CD4-positive, CD25-positive, alpha-beta regulatory T cell (primary cell): Measurements from ENCODE around the gene ABCC10. TPM values are rescaled to one million over a fixed set of nuclear protein-coding genes. Genes with fewer than 3 reads are reported as not detected.
A peak's percentile ranks its signal among the peaks of the same experiment; 100 is the strongest.

Source experiments
- ATAC-seq, 2 donors: fragments of 150-1000 bp; cut with Tn5 transposase; one replicate each; pipeline ENCODE4 v1.10.0; 2021; ENCODE audit warnings: low read depth in 2 of 2, moderate number of reproducible peaks in 2 of 2, moderate library complexity in 1 of 2
- DNase-seq, 3 donors: peaks; one replicate each; pipeline versions ENCODE4 v3.0.0 to v3.0.0-alpha.2; 2012 to 2022; ENCODE audit warnings: mixed read lengths in 1 of 3
- H3K27ac ChIP-seq: one replicate; pipeline ENCODE4 v1.7.0; 2013; ENCODE audit warnings: mild to moderate bottlenecking, low read length; ENCODE audit not compliant: insufficient read depth, poor library complexity, severe bottlenecking
- H3K27me3 ChIP-seq: one replicate; pipeline ENCODE4 v1.7.0; 2013; ENCODE audit warnings: low read length; ENCODE audit not compliant: control insufficient read depth, insufficient read depth
- H3K36me3 ChIP-seq: one replicate; pipeline ENCODE4 v1.7.0; 2013; ENCODE audit warnings: mild to moderate bottlenecking, low read length, moderate library complexity; ENCODE audit not compliant: control insufficient read depth, insufficient read depth
- H3K4me1 ChIP-seq: 2 replicates; pipeline ENCODE4 v1.7.0; 2013; ENCODE audit warnings: mild to moderate bottlenecking, low read length; ENCODE audit not compliant: insufficient read depth, control insufficient read depth, poor library complexity, severe bottlenecking
- H3K4me3 ChIP-seq: one replicate; pipeline ENCODE4 v1.7.0; 2013; ENCODE audit warnings: low read depth, mild to moderate bottlenecking, low read length, moderate library complexity
- H3K9me3 ChIP-seq, 2 experiments: 1 replicate in 1 of 2; 2 replicates in 1 of 2; pipeline ENCODE4 v1.7.0; 2013; ENCODE audit warnings: low read length in 2 of 2, mild to moderate bottlenecking in 1 of 2, moderate library complexity in 1 of 2; ENCODE audit not compliant: control insufficient read depth in 2 of 2
- H3K27ac Mint-ChIP-seq, 3 donors: one replicate each; pipeline ENCODE4 v1.8.0; 2020 to 2022; ENCODE audit warnings: mild to moderate bottlenecking in 3 of 3, mixed read lengths in 3 of 3, moderate library complexity in 2 of 3
- H3K27me3 Mint-ChIP-seq: one replicate; pipeline ENCODE4 v1.8.0; 2022; ENCODE audit warnings: mild to moderate bottlenecking, mixed read lengths
- H3K36me3 Mint-ChIP-seq: one replicate; pipeline ENCODE4 v1.8.0; 2020; ENCODE audit warnings: mixed read lengths
- H3K4me1 Mint-ChIP-seq, 4 donors: one replicate each; pipeline ENCODE4 v1.8.0; 2020 to 2022; ENCODE audit warnings: mixed read lengths in 4 of 4, mild to moderate bottlenecking in 1 of 4
- H3K4me3 Mint-ChIP-seq, 4 donors: one replicate each; pipeline ENCODE4 v1.8.0; 2020 to 2022; ENCODE audit warnings: mild to moderate bottlenecking in 4 of 4, mixed read lengths in 4 of 4, moderate library complexity in 3 of 4
- H3K9me3 Mint-ChIP-seq, 7 donors: one replicate each; pipeline ENCODE4 v1.8.0; 2020 to 2022; ENCODE audit warnings: mixed read lengths in 7 of 7, mild to moderate bottlenecking in 3 of 7, moderate library complexity in 2 of 7
- polyA plus RNA-seq, 4 donors: library from polyadenylated mRNA; unstranded; fragments of 300-500 nt; fragmentation: Illumina TruSeq; gene quantifications; one replicate each; pipeline ENCODE4 v1.2.3, GENCODE V29; 2021
- total RNA-seq: library from RNA; stranded (reverse); gene quantifications from one replicate; pipeline ENCODE4 v1.2.3, GENCODE V29; 2022

ABCC10 gene
- total and polyA plus RNA-seq, 5 donors from 2014 or later: 17.9 to 81.7 (median 18.7) TPM

DNA sequence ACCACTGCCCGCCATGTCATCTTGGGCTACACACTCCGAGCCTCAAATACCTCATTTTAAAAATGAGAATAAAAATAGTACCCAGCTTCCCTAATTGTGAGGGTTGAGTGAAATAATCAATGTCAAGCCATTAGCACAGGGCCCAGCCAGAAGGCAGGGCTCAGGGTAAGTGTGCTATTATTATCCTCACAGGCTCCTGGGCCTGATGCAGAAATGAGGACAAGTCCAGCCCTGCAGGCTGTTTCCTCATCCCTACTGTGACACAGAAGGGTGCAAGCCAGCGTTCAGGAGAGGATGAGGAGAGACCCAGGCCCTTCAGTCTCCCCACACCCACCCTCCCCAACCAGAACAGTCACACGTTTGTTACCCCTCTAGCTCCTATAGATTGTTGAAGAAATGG lies 24.0 kb downstream of the ABCC10 start:
- H3K36me3 ChIP-seq: peaks cover 47% of the 10 kb centered on the region
- H3K4me1 ChIP-seq: peaks cover 15% of the 10 kb centered on the region
- H3K27me3 Mint-ChIP-seq: peaks cover 6% of the 10 kb centered on the region
- peaks cover 15% of the 10 kb centered on the region for H3K36me3 Mint-ChIP-seq
- no peak overlapping the region for H3K4me3 Mint-ChIP-seq
- ATAC-seq (no peak), DNase-seq (no peak)
- H3K27ac Mint-ChIP-seq: peak overlapping the region in 1 of 3 donors; percentile 60
- H3K9me3 ChIP-seq: no peaks in the 10 kb centered on the region
- H3K27ac ChIP-seq: no peak overlapping the region
- no peak overlapping the region for H3K4me3 ChIP-seq
- no peaks in the 10 kb centered on the region for H3K27me3 ChIP-seq
- H3K4me1 Mint-ChIP-seq: peaks cover 0 to 16% (median 7%) of the 10 kb centered on the region in 4 donors
- H3K9me3 Mint-ChIP-seq: peaks cover 0 to 2% (median 0%) of the 10 kb centered on the region in 7 donors

DNA sequence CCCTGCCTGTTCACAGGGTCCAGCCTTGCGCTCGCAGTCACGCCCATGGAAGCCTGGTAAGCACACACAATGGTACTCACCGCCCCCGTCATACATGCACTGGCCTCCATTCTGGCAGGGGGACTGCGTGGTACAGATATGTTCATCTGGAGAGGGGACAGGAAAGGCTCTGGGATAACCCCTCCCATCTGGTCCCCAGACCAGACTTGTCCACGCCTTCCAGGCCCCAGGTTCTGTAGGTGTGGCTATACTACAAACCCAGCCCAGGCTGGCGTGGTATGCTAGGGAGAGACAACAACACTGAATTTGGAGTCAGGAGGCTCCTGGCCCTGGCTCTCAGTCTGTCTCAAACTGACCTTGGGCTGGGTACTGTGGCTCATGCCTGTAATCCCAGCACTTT lies 24.6 kb downstream of the ABCC10 start:
- no peak overlapping the region for H3K27ac ChIP-seq
- Mint-ChIP-seq H3K36me3 (peaks cover 15% of the 10 kb centered on the region), H3K4me1 (peaks cover 0 to 19% (median 7%) of the 10 kb centered on the region in 4 donors), H3K27me3 (peaks cover 12% of the 10 kb centered on the region), H3K9me3 (peaks cover 0 to 2% (median 0%) of the 10 kb centered on the region in 7 donors), H3K27ac (peak overlapping the region in 1 of 3 donors; percentile 60), H3K4me3 (peak overlapping the region in 1 of 4 donors; percentile 56)
- H3K9me3 ChIP-seq: no peaks in the 10 kb centered on the region
- H3K4me3 ChIP-seq: no peak overlapping the region
- DNase-seq: no peak
- H3K36me3 ChIP-seq: peaks cover 45% of the 10 kb centered on the region
- H3K4me1 ChIP-seq: peaks cover 15% of the 10 kb centered on the region
- no peaks in the 10 kb centered on the region for H3K27me3 ChIP-seq
- no peak for ATAC-seq

DNA sequence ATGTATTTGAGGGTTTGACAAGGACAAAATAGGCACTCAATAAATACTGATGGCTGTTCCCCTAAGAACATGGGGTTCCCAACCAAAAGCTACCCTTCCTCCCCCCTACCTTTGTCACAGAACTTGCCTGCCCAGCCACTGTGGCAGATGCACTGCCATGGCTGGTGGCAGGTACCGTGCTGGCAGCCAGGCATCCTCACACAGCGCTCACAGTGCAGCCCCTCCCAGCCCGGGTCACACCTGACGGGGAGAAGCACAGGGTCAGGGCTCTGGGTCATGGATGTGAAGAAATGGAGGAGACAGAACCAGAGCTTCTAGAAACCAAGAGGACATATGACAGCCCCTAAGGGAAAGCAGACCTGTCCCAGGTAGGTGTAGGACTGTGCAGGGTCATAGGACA lies 25.6 kb downstream of the ABCC10 start:
- Mint-ChIP-seq H3K27me3 (peaks cover 14% of the 10 kb centered on the region), H3K27ac (no peak overlapping the region), H3K4me3 (peak overlapping the region in 2 of 4 donors; percentile 18), H3K36me3 (peaks cover 11% of the 10 kb centered on the region), H3K4me1 (peaks cover 0 to 20% (median 7%) of the 10 kb centered on the region in 4 donors), H3K9me3 (peaks cover 0 to 2% (median 0%) of the 10 kb centered on the region in 7 donors)
- Histone ChIP-seq H3K36me3 (peaks cover 36% of the 10 kb centered on the region), H3K4me3 (no peak overlapping the region), H3K4me1 (peaks cover 15% of the 10 kb centered on the region), H3K27ac (no peak overlapping the region), H3K27me3 (no peaks in the 10 kb centered on the region), H3K9me3 (no peaks in the 10 kb centered on the region)
- DNase-seq (no peak), ATAC-seq (no peak)

DNA sequence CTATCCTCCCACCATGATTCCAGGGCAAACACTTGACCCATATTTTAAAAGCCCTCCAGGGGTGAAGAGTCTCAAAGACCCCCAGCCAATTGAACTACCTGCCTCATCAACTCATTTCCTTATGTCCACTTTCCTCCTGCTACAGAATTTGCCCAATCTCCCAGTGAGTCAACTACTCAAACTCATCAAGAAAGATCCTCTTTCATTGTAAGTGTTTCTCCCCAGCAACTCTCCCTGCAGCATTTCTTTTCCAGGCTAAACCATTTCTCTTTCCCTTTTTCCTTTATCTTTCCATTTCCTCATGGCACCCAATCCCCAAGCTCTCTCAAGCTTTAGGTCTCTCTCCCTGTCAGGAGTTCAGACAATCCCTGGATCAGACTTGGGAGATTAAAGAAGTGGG lies 26.5 kb downstream of the ABCC10 start:
- Histone ChIP-seq H3K27ac (no peak overlapping the region), H3K27me3 (no peaks in the 10 kb centered on the region), H3K36me3 (peaks cover 26% of the 10 kb centered on the region), H3K4me1 (peaks cover 15% of the 10 kb centered on the region), H3K4me3 (no peak overlapping the region), H3K9me3 (no peaks in the 10 kb centered on the region)
- Mint-ChIP-seq H3K27ac (peak overlapping the region; percentile 24 to 66 (median 60)), H3K9me3 (peaks cover 0 to 2% (median 0%) of the 10 kb centered on the region in 7 donors), H3K4me1 (peaks cover 0 to 20% (median 7%) of the 10 kb centered on the region in 4 donors), H3K27me3 (peaks cover 14% of the 10 kb centered on the region), H3K36me3 (peaks cover 5% of the 10 kb centered on the region), H3K4me3 (peak overlapping the region; percentile 18 to 88 (median 81))
- no peak for ATAC-seq
- no peak for DNase-seq

DNA sequence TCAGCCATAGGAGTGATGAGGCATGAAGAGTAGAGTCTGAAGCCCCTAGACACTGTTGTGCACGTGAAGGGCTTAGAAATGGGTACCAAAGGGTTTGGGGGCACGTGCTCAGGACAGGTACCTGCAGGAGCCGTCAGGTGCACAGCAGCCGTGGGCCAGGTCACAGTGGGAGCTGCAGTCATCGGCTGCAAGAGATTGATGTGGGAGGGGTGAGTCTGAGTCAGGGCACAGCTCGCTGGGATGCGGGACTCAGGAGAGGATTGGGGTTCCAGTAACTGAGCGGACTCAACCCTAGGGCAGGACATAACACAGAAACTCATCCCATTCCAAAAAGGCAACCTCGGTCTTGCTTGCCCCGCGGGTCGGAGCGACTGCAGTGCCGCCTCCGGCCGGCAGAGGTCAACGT lies 27.0 kb downstream of the ABCC10 start:
- Mint-ChIP-seq H3K4me3 (peak overlapping the region; percentile 18 to 88 (median 81)), H3K4me1 (peaks cover 0 to 20% (median 7%) of the 10 kb centered on the region in 4 donors), H3K27me3 (peaks cover 14% of the 10 kb centered on the region), H3K36me3 (peaks cover 4% of the 10 kb centered on the region), H3K9me3 (peaks cover 0 to 2% (median 0%) of the 10 kb centered on the region in 7 donors), H3K27ac (peak overlapping the region in 2 of 3 donors; percentile 24 to 60)
- Histone ChIP-seq H3K27ac (peak overlapping the region; percentile 45), H3K9me3 (no peaks in the 10 kb centered on the region), H3K4me1 (peaks cover 15% of the 10 kb centered on the region), H3K36me3 (peaks cover 22% of the 10 kb centered on the region), H3K27me3 (no peaks in the 10 kb centered on the region), H3K4me3 (no peak overlapping the region)
- peak; percentile 38 to 51 for ATAC-seq
- peak; percentile 49 to 71 (median 54) for DNase-seq

DNA sequence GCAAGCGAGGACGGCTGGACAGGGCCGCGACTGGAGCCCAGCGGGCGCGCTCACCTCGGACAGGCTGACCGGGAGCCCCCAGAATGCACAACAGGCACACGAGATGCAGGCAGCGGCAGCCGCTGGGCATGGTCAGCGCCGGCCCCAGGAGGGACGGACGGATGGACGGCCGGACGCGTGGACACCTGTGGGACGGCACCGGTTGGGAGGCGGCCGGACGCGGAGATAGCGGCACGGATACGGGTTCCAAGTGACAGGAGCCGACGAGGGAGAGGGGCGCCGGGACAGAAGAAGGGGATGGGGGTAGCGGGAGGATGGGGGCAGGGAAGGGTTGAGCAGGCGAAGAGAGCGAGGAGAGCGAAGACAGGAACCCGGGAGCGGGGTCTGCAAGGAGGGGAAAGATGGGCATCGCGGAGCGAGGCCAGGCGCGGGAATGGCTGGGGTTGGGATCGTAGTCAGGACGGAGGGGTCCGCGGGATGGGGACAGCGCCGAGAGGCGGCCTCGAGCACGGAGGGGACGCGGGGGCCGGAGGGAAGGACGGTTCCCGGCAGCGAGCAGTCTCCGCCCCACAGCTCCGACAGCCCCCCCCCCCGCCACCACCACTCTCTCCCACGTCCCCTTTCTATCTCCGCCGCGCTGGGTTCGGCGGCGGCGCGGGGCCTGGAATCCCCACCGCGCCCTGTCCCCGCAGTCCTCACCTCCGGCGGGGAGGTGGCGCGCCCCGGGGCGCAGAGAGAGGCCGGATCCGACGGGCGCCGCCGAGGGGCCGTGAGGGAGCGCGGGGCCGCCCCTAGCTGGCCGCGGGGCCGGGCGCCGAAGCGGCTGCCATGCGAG lies 27.6 kb downstream of the ABCC10 start:
- DNase-seq (peak; percentile 27 to 29 (median 28)), ATAC-seq (peak; percentile 43 to 52)
- no peaks in the 10 kb centered on the region for H3K27me3 ChIP-seq
- peaks cover 16% of the 10 kb centered on the region for H3K36me3 ChIP-seq
- Mint-ChIP-seq H3K27ac (peak overlapping the region in 2 of 3 donors; percentile 66 to 76), H3K27me3 (peaks cover 16% of the 10 kb centered on the region), H3K4me3 (peak overlapping the region; percentile 18 to 88 (median 81)), H3K4me1 (peaks cover 0 to 20% (median 7%) of the 10 kb centered on the region in 4 donors), H3K36me3 (peaks cover 2% of the 10 kb centered on the region), H3K9me3 (peaks cover 0 to 2% (median 0%) of the 10 kb centered on the region in 7 donors)
- H3K27ac ChIP-seq: peak overlapping the region; percentile 45
- H3K9me3 ChIP-seq: no peaks in the 10 kb centered on the region
- peaks cover 15% of the 10 kb centered on the region for H3K4me1 ChIP-seq
- H3K4me3 ChIP-seq: no peak overlapping the region

DNA sequence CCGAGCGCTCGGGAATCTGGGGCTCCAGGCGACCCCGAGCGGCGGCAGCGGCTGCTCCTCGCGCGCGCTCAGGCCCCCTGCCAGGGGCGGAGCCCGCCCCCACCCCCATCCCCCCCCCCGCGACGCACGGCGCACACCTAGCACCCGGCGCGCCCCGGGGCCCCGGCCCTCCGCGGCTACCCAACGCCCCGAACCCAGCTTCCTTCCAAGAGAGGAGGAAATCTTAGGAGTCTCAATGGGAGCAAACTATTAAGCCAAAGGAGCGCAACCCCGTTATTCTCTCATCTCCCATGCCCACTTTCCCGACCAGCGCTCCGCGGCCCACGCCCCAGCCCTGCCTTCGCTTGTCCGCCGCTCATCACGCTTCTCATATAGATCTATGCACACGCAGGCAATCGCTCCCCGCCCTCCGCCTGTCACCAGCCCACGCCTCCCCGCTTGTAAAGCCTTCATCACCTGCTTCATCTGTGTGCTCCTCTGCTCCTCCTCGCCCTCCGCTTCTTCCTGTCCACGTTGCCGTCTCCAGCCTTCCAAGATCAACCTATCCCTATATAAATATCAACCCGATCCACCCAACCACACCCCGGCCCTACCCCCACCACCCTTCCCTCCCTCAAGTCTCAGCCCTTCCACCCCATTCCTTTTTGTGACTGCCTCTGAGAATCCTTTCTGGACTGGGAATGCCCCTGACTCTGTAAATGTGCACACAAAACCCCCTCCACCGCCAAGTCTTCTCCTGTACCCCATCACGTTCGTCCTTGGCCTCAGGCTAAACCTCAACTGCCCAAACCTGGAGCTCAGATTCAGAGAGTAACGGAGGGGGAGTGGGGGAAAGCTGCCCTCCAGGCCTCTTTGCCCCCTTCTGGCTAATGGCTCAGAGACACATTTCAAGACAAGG lies 28.4 kb downstream of the ABCC10 start, which contains the start of gene DLK2:
Gene DLK2 (minus strand): TSS at position 18 of the 898 bp plus-strand sequence. CDS start 723 bp downstream, outside the sequence.
- peak; percentile 62 to 74 for ATAC-seq
- Mint-ChIP-seq H3K36me3 (no peaks in the 10 kb centered on the region), H3K27me3 (peaks cover 21% of the 10 kb centered on the region), H3K4me3 (peak within 1 kb of the TSS; percentile 85 to 92 (median 90)), H3K4me1 (peaks cover 0 to 20% (median 7%) of the 10 kb centered on the region in 4 donors), H3K27ac (peak within 1 kb of the TSS; percentile 58 to 77 (median 66)), H3K9me3 (peaks cover 0 to 2% (median 0%) of the 10 kb centered on the region in 7 donors)
- peaks cover 15% of the 10 kb centered on the region for H3K4me1 ChIP-seq
- H3K27me3 ChIP-seq: no peaks in the 10 kb centered on the region
- H3K36me3 ChIP-seq: peaks cover 8% of the 10 kb centered on the region
- H3K4me3 ChIP-seq: peak within 1 kb of the TSS; percentile 37
- peak; percentile 40 to 54 (median 48) for DNase-seq
- H3K9me3 ChIP-seq: no peaks in the 10 kb centered on the region
- H3K27ac ChIP-seq: peak within 1 kb of the TSS; percentile 45
